Activated naive CD4-positive, alpha-beta T cell treated with anti-CD3 and anti-CD28 coated beads for 36 hours (primary cell): ENCODE results near the gene NEUROD2. TPM values are rescaled to one million over a fixed set of nuclear protein-coding genes. Genes with fewer than 3 reads are reported as not detected.

Experiments used
- CTCF ChIA-PET: fragments of 350-600 bp; sonication (Branson Sonifier 250); formaldehyde crosslinking; loops from one replicate; lab custom pipeline; 2021; ENCODE audit warnings: antibody characterized with exemption; lab: Charles Lee
- DNase-seq: peaks from one replicate; pipeline ENCODE4 v3.0.0-alpha.2; 2020
- H3K27ac Mint-ChIP-seq: one replicate; pipeline ENCODE4 v1.8.0; 2021; ENCODE audit warnings: mild to moderate bottlenecking, mixed read lengths
- H3K27me3 Mint-ChIP-seq: one replicate; pipeline ENCODE4 v1.8.0; 2021; ENCODE audit warnings: low read depth, mixed read lengths
- H3K36me3 Mint-ChIP-seq: one replicate; pipeline ENCODE4 v1.8.0; 2021; ENCODE audit warnings: low read depth, mixed read lengths
- H3K4me1 Mint-ChIP-seq: one replicate; pipeline ENCODE4 v1.8.0; 2021; ENCODE audit warnings: low read depth, mixed read lengths
- H3K4me3 Mint-ChIP-seq: one replicate; pipeline ENCODE4 v1.8.0; 2021; ENCODE audit warnings: mild to moderate bottlenecking, moderate library complexity, mixed read lengths
- H3K9me3 Mint-ChIP-seq: one replicate; pipeline ENCODE4 v1.8.0; 2021; ENCODE audit warnings: mixed read lengths
- intact Hi-C: fragments of 100-400 bp; cut with micrococcal nuclease; formaldehyde crosslinking; loops from one replicate; pipeline ENCODE4 v1.15.1; 2023
- total RNA-seq, 2 experiments: library from RNA; stranded (reverse); gene quantifications; one replicate each; pipeline ENCODE4 v1.2.3, GENCODE V29; 2021

NEUROD2 gene
- total RNA-seq, 2 experiments from 2014 or later, result not detected

- H3K27ac Mint-ChIP-seq, result no peak overlapping the region
- CTCF ChIA-PET, result interaction anchor here (0.6 to 1.2 kb wide), 2 partner anchors 41 to 211 kb away, joined by 3 read pairs; no protein-coding TSS in a partner anchor
- no peak overlapping the region for H3K4me3 Mint-ChIP-seq
- intact Hi-C loops, result no loop called here
- peaks cover 6% of the 10 kb centered on the region for H3K27me3 Mint-ChIP-seq
- H3K4me1 Mint-ChIP-seq, result no peaks in the 10 kb centered on the region
- H3K9me3 Mint-ChIP-seq, result no peaks in the 10 kb centered on the region
- DNase-seq, result no peak
- no peaks in the 10 kb centered on the region for H3K36me3 Mint-ChIP-seq
Measured at GRCh38 chr17:39614545-39615157, 6.9 kb upstream of the NEUROD2 start.

- CTCF ChIA-PET, result interaction anchor here (0.6 to 3.2 kb wide), 3 partner anchors 9 to 24 kb away, joined by 3 to 10 read pairs (median 4); no protein-coding TSS in a partner anchor
- intact Hi-C loops, result no loop called here
- no peak overlapping the region for H3K4me3 Mint-ChIP-seq
- H3K27me3 Mint-ChIP-seq, result peaks cover 18% of the 10 kb centered on the region
- H3K36me3 Mint-ChIP-seq, result no peaks in the 10 kb centered on the region
- H3K9me3 Mint-ChIP-seq, result no peaks in the 10 kb centered on the region
- H3K4me1 Mint-ChIP-seq, result no peaks in the 10 kb centered on the region
- no peak for DNase-seq
- H3K27ac Mint-ChIP-seq, result no peak overlapping the region
Measured at GRCh38 chr17:39612935-39613464, 5.3 kb upstream of the NEUROD2 start.

GRCh38 chr17:39612291-39612894 is 4.7 kb upstream of the NEUROD2 start:
- CTCF ChIA-PET, result interaction anchor here (0.6 to 3.2 kb wide), 3 partner anchors 9 to 23 kb away, joined by 3 to 10 read pairs (median 4); no protein-coding TSS in a partner anchor
- no peaks in the 10 kb centered on the region for H3K4me1 Mint-ChIP-seq
- no peaks in the 10 kb centered on the region for H3K9me3 Mint-ChIP-seq
- no peak overlapping the region for H3K27ac Mint-ChIP-seq
- H3K27me3 Mint-ChIP-seq, result peaks cover 22% of the 10 kb centered on the region
- no peak for DNase-seq
- H3K4me3 Mint-ChIP-seq, result no peak overlapping the region
- intact Hi-C loops, result no loop called here
- H3K36me3 Mint-ChIP-seq, result no peaks in the 10 kb centered on the region

GRCh38 chr17:39611401-39612112 is 3.8 kb upstream of the NEUROD2 start:
- H3K27me3 Mint-ChIP-seq, result peaks cover 25% of the 10 kb centered on the region
- CTCF ChIA-PET, result interaction anchor here (3.2 kb wide), 1 partner anchor 10 kb away, joined by 10 read pairs; no protein-coding TSS in a partner anchor
- intact Hi-C loops, result no loop called here

GRCh38 chr17:39609416-39610025 is 1.8 kb upstream of the NEUROD2 start:
- H3K27ac Mint-ChIP-seq, result no peak overlapping the region
- DNase-seq, result no peak
- H3K4me3 Mint-ChIP-seq, result no peak overlapping the region
- CTCF ChIA-PET, result no interaction called here
- H3K27me3 Mint-ChIP-seq, result peaks cover 33% of the 10 kb centered on the region
- no peaks in the 10 kb centered on the region for H3K36me3 Mint-ChIP-seq
- peaks cover 14% of the 10 kb centered on the region for H3K4me1 Mint-ChIP-seq
- H3K9me3 Mint-ChIP-seq, result no peaks in the 10 kb centered on the region
- intact Hi-C loops, result no loop called here

More at GRCh38 chr17:39611401-39612112, 3.8 kb upstream of the NEUROD2 start:
- H3K4me1 Mint-ChIP-seq, result peaks cover 2% of the 10 kb centered on the region
- H3K27ac Mint-ChIP-seq, result no peak overlapping the region
- DNase-seq, result no peak
- no peaks in the 10 kb centered on the region for H3K36me3 Mint-ChIP-seq
- H3K4me3 Mint-ChIP-seq, result no peak overlapping the region
- no peaks in the 10 kb centered on the region for H3K9me3 Mint-ChIP-seq

GRCh38 chr17:39608142-39608981 is 642 bp upstream of the NEUROD2 start:
- no peak overlapping the region for H3K27ac Mint-ChIP-seq
- H3K4me3 Mint-ChIP-seq, result no peak overlapping the region
- no peaks in the 10 kb centered on the region for H3K9me3 Mint-ChIP-seq
- intact Hi-C loops, result no loop called here
- H3K4me1 Mint-ChIP-seq, result peaks cover 19% of the 10 kb centered on the region
- H3K27me3 Mint-ChIP-seq, result peaks cover 43% of the 10 kb centered on the region
- no peak for DNase-seq
- H3K36me3 Mint-ChIP-seq, result no peaks in the 10 kb centered on the region
- CTCF ChIA-PET, result no interaction called here

- no peak overlapping the region for H3K4me3 Mint-ChIP-seq
- intact Hi-C loops, result no loop called here
Measured at GRCh38 chr17:39607057-39607850, 466 bp downstream of the NEUROD2 start.

GRCh38 chr17:39606434-39607056 is 1.2 kb downstream of the NEUROD2 start:
- no peaks in the 10 kb centered on the region for H3K36me3 Mint-ChIP-seq
- DNase-seq, result no peak
- CTCF ChIA-PET, result interaction anchor here (0.6 kb wide), 1 partner anchor 58 kb away, joined by 3 read pairs; no protein-coding TSS in a partner anchor
- H3K4me3 Mint-ChIP-seq, result no peak overlapping the region
- H3K27ac Mint-ChIP-seq, result no peak overlapping the region
- H3K4me1 Mint-ChIP-seq, result peaks cover 19% of the 10 kb centered on the region
- no peaks in the 10 kb centered on the region for H3K9me3 Mint-ChIP-seq
- H3K27me3 Mint-ChIP-seq, result peaks cover 61% of the 10 kb centered on the region
- intact Hi-C loops, result no loop called here

More at GRCh38 chr17:39607057-39607850, 466 bp downstream of the NEUROD2 start:
- Mint-ChIP-seq H3K4me1 (peaks cover 19% of the 10 kb centered on the region), H3K9me3 (no peaks in the 10 kb centered on the region), H3K36me3 (no peaks in the 10 kb centered on the region), H3K27me3 (peaks cover 54% of the 10 kb centered on the region), H3K27ac (no peak overlapping the region)
- no peak for DNase-seq
- CTCF ChIA-PET, result no interaction called here

GRCh38 chr17:39605492-39606433 is 2.0 kb downstream of the NEUROD2 start:
- Mint-ChIP-seq H3K27me3 (peaks cover 65% of the 10 kb centered on the region), H3K4me3 (no peak overlapping the region), H3K4me1 (peaks cover 19% of the 10 kb centered on the region), H3K9me3 (no peaks in the 10 kb centered on the region), H3K36me3 (no peaks in the 10 kb centered on the region), H3K27ac (no peak overlapping the region)
- intact Hi-C loops, result no loop called here
- no peak for DNase-seq
- CTCF ChIA-PET, result interaction anchor here (0.6 to 0.8 kb wide), 2 partner anchors 16 to 57 kb away, joined by 3 to 4 read pairs; no protein-coding TSS in a partner anchor
